HUES48 (cell line): Measurements from ENCODE around the gene LOXL3.
A peak's percentile ranks its signal among the peaks of the same experiment; 100 is the strongest.

Experiments used
- H3K27ac ChIP-seq: one replicate; pipeline ENCODE4 v1.7.0; 2013; ENCODE audit warnings: low read depth, low read length, inconsistent platforms
- H3K27me3 ChIP-seq: 2 replicates; pipeline ENCODE4 v1.6.1; 2013; ENCODE audit warnings: mild to moderate bottlenecking, low read length; ENCODE audit not compliant: control insufficient read depth, insufficient read depth
- H3K36me3 ChIP-seq: 2 replicates; pipeline ENCODE4 v1.6.1; 2013; ENCODE audit warnings: low read length; ENCODE audit not compliant: control insufficient read depth, insufficient read depth
- H3K4me1 ChIP-seq: 2 replicates; pipeline ENCODE4 v1.6.1; 2013; ENCODE audit warnings: mild to moderate bottlenecking, low read length; ENCODE audit not compliant: control insufficient read depth, insufficient read depth
- H3K4me3 ChIP-seq: 2 replicates; pipeline ENCODE4 v1.5.1; 2013; ENCODE audit warnings: mild to moderate bottlenecking, low read depth, low read length
- H3K9ac ChIP-seq: 2 replicates; pipeline ENCODE4 v1.6.1; 2013; ENCODE audit warnings: mild to moderate bottlenecking, low read depth, low read length, moderate library complexity
- H3K9me3 ChIP-seq: 2 replicates; pipeline ENCODE4 v1.6.1; 2013; ENCODE audit warnings: low read length; ENCODE audit not compliant: control insufficient read depth, insufficient read depth

The LOXL3 gene, protein sequence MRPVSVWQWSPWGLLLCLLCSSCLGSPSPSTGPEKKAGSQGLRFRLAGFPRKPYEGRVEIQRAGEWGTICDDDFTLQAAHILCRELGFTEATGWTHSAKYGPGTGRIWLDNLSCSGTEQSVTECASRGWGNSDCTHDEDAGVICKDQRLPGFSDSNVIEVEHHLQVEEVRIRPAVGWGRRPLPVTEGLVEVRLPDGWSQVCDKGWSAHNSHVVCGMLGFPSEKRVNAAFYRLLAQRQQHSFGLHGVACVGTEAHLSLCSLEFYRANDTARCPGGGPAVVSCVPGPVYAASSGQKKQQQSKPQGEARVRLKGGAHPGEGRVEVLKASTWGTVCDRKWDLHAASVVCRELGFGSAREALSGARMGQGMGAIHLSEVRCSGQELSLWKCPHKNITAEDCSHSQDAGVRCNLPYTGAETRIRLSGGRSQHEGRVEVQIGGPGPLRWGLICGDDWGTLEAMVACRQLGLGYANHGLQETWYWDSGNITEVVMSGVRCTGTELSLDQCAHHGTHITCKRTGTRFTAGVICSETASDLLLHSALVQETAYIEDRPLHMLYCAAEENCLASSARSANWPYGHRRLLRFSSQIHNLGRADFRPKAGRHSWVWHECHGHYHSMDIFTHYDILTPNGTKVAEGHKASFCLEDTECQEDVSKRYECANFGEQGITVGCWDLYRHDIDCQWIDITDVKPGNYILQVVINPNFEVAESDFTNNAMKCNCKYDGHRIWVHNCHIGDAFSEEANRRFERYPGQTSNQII

GRCh38 chr2:74553892-74554819, at the start of gene LOXL3, which contains the start of gene DOK1:
Gene LOXL3 (minus strand): TSS chr2:74553942. CDS start chr2:74552634, 1,308 bp downstream.
Gene DOK1 (plus strand): TSS chr2:74554720. CDS start chr2:74554755, 35 bp downstream.
- H3K4me1 ChIP-seq = peaks cover 11% of the 10 kb centered on the region; the same call in 1 of the 2 replicates
- H3K27ac ChIP-seq = peak within 1 kb of the TSS; percentile 93
- peaks cover 51% of the 10 kb centered on the region for H3K27me3 ChIP-seq
- H3K36me3 ChIP-seq = no peaks in the 10 kb centered on the region; the same call in 1 of the 2 replicates
- H3K4me3 ChIP-seq = peak within 1 kb of the TSS; percentile 74
- peak within 1 kb of the TSS; percentile 46 for H3K9ac ChIP-seq
- no peaks in the 10 kb centered on the region for H3K9me3 ChIP-seq

- Histone ChIP-seq H3K9ac (no peak overlapping the region), H3K4me3 (no peak overlapping the region), H3K36me3 (no peaks in the 10 kb centered on the region), H3K9me3 (no peaks in the 10 kb centered on the region), H3K27me3 (no peaks in the 10 kb centered on the region), H3K4me1 (no peaks in the 10 kb centered on the region), H3K27ac (no peak overlapping the region)
These were observed 49.0 kb upstream of the LOXL3 start for GRCh38 chr2:74602586-74603281.

DNA sequence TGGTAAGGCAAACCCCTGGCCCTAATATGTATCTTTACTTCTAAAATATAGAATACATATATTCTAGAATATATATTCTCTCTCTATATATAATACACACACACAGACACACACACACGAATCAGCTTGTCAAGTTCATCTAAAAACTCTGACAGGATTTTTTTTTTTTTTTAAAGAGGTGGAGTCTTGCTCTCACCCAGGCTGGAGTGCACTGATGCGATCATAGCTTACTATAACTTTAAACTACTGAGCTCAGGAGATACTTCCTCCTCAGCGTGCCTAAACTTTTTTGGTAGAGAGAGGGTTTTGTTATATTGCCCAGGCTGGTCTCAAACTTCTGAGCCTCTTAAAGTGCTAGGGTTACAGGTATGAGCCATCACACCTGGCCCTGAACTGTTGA, 45.9 kb upstream of the LOXL3 start:
- Histone ChIP-seq H3K4me1 (no peaks in the 10 kb centered on the region), H3K27me3 (no peaks in the 10 kb centered on the region), H3K27ac (no peak overlapping the region), H3K9me3 (no peaks in the 10 kb centered on the region), H3K9ac (no peak overlapping the region), H3K36me3 (no peaks in the 10 kb centered on the region), H3K4me3 (no peak overlapping the region)

DNA sequence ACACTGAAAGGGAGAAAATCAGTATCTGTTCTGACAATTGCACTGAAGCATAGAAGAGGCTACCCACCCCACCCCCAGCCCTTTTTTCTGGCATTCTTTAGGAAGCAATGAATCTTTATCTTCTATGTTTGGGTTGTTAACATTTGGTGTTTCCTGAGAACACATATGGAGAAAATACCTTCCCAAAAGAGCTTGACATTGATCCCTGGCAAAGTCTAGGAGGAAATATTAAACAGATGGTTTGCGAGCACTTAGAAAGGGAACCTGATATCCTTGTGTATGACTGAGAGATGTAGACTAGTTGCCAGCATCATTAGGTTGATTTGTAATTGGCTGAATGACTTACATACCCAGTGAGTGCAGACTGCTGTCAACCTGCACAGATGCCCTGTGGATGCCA, 43.7 kb upstream of the LOXL3 start:
- Histone ChIP-seq H3K27ac (no peak overlapping the region), H3K27me3 (no peaks in the 10 kb centered on the region), H3K36me3 (no peaks in the 10 kb centered on the region), H3K4me3 (no peak overlapping the region), H3K4me1 (no peaks in the 10 kb centered on the region), H3K9me3 (no peaks in the 10 kb centered on the region), H3K9ac (no peak overlapping the region)

GRCh38 chr2:74596584-74596983, 42.8 kb upstream of the LOXL3 start:
- Histone ChIP-seq H3K27ac (no peak overlapping the region), H3K4me3 (no peak overlapping the region), H3K27me3 (no peaks in the 10 kb centered on the region), H3K9me3 (no peaks in the 10 kb centered on the region), H3K36me3 (no peaks in the 10 kb centered on the region), H3K9ac (no peak overlapping the region), H3K4me1 (no peaks in the 10 kb centered on the region)

GRCh38 chr2:74593826-74594772, 40.4 kb upstream of the LOXL3 start:
- Histone ChIP-seq H3K9ac (no peak overlapping the region), H3K27me3 (no peaks in the 10 kb centered on the region), H3K9me3 (no peaks in the 10 kb centered on the region), H3K27ac (no peak overlapping the region), H3K4me1 (no peaks in the 10 kb centered on the region), H3K4me3 (no peak overlapping the region), H3K36me3 (no peaks in the 10 kb centered on the region)

- Histone ChIP-seq H3K9me3 (no peaks in the 10 kb centered on the region), H3K4me1 (peaks cover 10% of the 10 kb centered on the region)
These were observed 34.9 kb upstream of the LOXL3 start for GRCh38 chr2:74588664-74589063.

GRCh38 chr2:74587664-74588277, 34.0 kb upstream of the LOXL3 start:
- Histone ChIP-seq H3K9ac (no peak overlapping the region), H3K27ac (no peak overlapping the region), H3K4me1 (peaks cover 10% of the 10 kb centered on the region), H3K36me3 (no peaks in the 10 kb centered on the region), H3K27me3 (no peaks in the 10 kb centered on the region), H3K9me3 (no peaks in the 10 kb centered on the region), H3K4me3 (no peak overlapping the region)

More at GRCh38 chr2:74588664-74589063, 34.9 kb upstream of the LOXL3 start:
- Histone ChIP-seq H3K27ac (no peak overlapping the region), H3K36me3 (no peaks in the 10 kb centered on the region), H3K4me3 (no peak overlapping the region), H3K27me3 (no peaks in the 10 kb centered on the region), H3K9ac (no peak overlapping the region)

GRCh38 chr2:74585406-74586185, 31.9 kb upstream of the LOXL3 start:
- Histone ChIP-seq H3K27me3 (no peaks in the 10 kb centered on the region; the same call in 1 of the 2 replicates), H3K4me3 (no peak overlapping the region), H3K27ac (no peak overlapping the region), H3K9me3 (no peaks in the 10 kb centered on the region), H3K9ac (no peak overlapping the region), H3K4me1 (peaks cover 10% of the 10 kb centered on the region), H3K36me3 (no peaks in the 10 kb centered on the region)
